Body of pancreas (tissue), 4 donors: ENCODE measurements around the gene CNIH1.

Source experiments
- POLR2A ChIP-seq, 3 donors: fragments of 450-650 bp; IDR thresholded peaks; one replicate each; pipeline ENCODE4 v1.6.1; 2016; ENCODE audit warnings: antibody characterized with exemption in 3 of 3, mild to moderate bottlenecking in 2 of 3
- TF ChIP-seq, protein P1 (sequence below), 7 experiments: fragments of 450-650 bp in 4 of 7; fragments of 200-600 bp in 3 of 7; sonication (generic) in 3 of 7; IDR thresholded peaks; one replicate each; pipeline ENCODE4 v1.5.1; 2016 to 2019; ENCODE audit warnings: antibody characterized with exemption in 7 of 7

DNA sequence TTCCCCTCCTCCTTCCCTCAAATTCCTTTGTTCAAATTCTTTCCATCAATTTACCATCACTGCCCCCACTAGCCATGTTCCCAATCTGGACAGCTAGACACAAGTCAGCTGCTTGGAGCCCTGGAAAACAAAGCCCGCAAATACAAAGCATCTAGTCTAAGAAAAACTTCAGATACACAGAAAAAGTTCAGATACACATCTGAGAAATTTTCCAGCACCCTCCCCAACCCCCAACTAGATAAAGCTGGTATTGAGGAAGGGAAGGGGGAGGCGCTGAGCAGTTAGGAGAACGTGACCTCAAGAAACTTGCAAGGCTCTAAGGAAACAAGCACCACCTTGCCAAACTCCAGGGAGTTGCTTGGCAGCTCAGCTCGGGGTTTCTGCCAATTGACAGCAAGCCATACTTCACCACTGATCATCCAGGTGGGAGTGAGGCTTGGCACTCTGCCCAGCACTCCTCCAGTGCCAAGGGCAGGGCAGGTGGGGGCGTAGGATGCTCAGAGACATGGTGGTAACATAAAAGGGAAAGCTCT lies 5.1 kb upstream of the CNIH1 start:
- TF ChIP-seq POLR2A (IDR thresholded peaks at IDR 0.05) = no peak
- TF ChIP-seq, protein P1, sequence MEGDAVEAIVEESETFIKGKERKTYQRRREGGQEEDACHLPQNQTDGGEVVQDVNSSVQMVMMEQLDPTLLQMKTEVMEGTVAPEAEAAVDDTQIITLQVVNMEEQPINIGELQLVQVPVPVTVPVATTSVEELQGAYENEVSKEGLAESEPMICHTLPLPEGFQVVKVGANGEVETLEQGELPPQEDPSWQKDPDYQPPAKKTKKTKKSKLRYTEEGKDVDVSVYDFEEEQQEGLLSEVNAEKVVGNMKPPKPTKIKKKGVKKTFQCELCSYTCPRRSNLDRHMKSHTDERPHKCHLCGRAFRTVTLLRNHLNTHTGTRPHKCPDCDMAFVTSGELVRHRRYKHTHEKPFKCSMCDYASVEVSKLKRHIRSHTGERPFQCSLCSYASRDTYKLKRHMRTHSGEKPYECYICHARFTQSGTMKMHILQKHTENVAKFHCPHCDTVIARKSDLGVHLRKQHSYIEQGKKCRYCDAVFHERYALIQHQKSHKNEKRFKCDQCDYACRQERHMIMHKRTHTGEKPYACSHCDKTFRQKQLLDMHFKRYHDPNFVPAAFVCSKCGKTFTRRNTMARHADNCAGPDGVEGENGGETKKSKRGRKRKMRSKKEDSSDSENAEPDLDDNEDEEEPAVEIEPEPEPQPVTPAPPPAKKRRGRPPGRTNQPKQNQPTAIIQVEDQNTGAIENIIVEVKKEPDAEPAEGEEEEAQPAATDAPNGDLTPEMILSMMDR (IDR thresholded peaks at IDR 0.05) = no peak
